ENCODE measurements around the gene CDK6. TPM values are rescaled to one million over a fixed set of nuclear protein-coding genes. Genes with fewer than 3 reads are reported as not detected.

Gene CDK6
- total and polyA plus RNA-seq, 10 of the 15 experiments (the other 5 are each of a cell fraction or from before 2014, with no cell fraction given): 8.0 to 118 (median 45.8) TPM

- no peak for ATAC-seq
- in situ Hi-C loops (cut with MboI): no loop called here
- Histone ChIP-seq H3K27me3 (replicated peaks in 1 of 2; ENCODE audit: control insufficient read depth in 2 of 2, insufficient read depth in 2 of 2, low read length in 1 of 2) (no peaks in the 10 kb centered on the region), H3K36me3 (ENCODE audit: control insufficient read depth in 2 of 2, insufficient read depth in 2 of 2, low read length in 1 of 2) (peaks cover 8 to 9% of the 10 kb centered on the region in 2 experiments), H3K4me2 (ENCODE audit: control insufficient read depth, insufficient read depth) (no peak overlapping the region), H3K9me3 (replicated peaks; ENCODE audit: control insufficient read depth, insufficient read depth, low read length) (no peaks in the 10 kb centered on the region), H3K4me3 (no peak overlapping the region), H3K79me2 (ENCODE audit: control insufficient read depth, insufficient read depth, low read length) (peaks cover 10% of the 10 kb centered on the region), H2AFZ (ENCODE audit: control insufficient read depth, low read depth, low read length) (no peak overlapping the region), H3K4me1 (ENCODE audit: control insufficient read depth, insufficient read depth, low read length) (peaks cover 31% of the 10 kb centered on the region), H3K9ac (ENCODE audit: control insufficient read depth, insufficient read depth, low read length) (no peak overlapping the region), H3K27ac (ENCODE audit: control insufficient read depth, insufficient read depth) (peak overlapping the region; percentile 19; the same call in 1 of the 2 replicates), H4K20me1 (ENCODE audit: control insufficient read depth, insufficient read depth) (no peaks in the 10 kb centered on the region)
- POLR2A ChIA-PET: interaction anchor here (0.8 to 1.1 kb wide), 2 partner anchors 9 to 90 kb away, joined by 3 to 4 read pairs; no protein-coding TSS in a partner anchor
- BruUV-seq (replicated peaks): no TSS peak
- SMC1A ChIA-PET (ENCODE audit: uncharacterized antibody, unreplicated experiment): interaction anchor here (0.7 to 4.3 kb wide), 16 partner anchors 9 to 109 kb away, joined by 3 to 33 read pairs (median 4); no protein-coding TSS in a partner anchor
- FAIRE-seq: no peak
- DNase-seq (ENCODE audit: low read depth, low spot score): no peak
- RAD21 ChIA-PET (ENCODE audit: unreplicated experiment): interaction anchor here (0.6 to 2.8 kb wide), 9 partner anchors 9 to 109 kb away, joined by 3 to 21 read pairs (median 4); no protein-coding TSS in a partner anchor
- intact Hi-C loops (cut with micrococcal nuclease; ENCODE audit: unreplicated experiment): no loop called here
- TF ChIP-seq KDM1A (IDR thresholded peaks at IDR 0.05; ENCODE audit: borderline replicate concordance): no peak
- TF ChIP-seq CHD4 (IDR thresholded peaks at IDR 0.05): no peak
- TF ChIP-seq, protein P1, sequence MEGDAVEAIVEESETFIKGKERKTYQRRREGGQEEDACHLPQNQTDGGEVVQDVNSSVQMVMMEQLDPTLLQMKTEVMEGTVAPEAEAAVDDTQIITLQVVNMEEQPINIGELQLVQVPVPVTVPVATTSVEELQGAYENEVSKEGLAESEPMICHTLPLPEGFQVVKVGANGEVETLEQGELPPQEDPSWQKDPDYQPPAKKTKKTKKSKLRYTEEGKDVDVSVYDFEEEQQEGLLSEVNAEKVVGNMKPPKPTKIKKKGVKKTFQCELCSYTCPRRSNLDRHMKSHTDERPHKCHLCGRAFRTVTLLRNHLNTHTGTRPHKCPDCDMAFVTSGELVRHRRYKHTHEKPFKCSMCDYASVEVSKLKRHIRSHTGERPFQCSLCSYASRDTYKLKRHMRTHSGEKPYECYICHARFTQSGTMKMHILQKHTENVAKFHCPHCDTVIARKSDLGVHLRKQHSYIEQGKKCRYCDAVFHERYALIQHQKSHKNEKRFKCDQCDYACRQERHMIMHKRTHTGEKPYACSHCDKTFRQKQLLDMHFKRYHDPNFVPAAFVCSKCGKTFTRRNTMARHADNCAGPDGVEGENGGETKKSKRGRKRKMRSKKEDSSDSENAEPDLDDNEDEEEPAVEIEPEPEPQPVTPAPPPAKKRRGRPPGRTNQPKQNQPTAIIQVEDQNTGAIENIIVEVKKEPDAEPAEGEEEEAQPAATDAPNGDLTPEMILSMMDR (IDR thresholded peaks at IDR 0.05 in 2 of 3, conservative IDR thresholded peaks at IDR 0.05 in 1 of 3; ENCODE audit: control insufficient read depth in 2 of 3, extremely low read depth in 1 of 3, insufficient read depth in 1 of 3, low read depth in 3 of 3, low read length in 3 of 3): no peak
- TF ChIP-seq JUNB (IDR thresholded peaks at IDR 0.05): peak; percentile 74
- TF ChIP-seq IRF4 (IDR thresholded peaks at IDR 0.05; ENCODE audit: low read depth, low read length): peak; percentile 64; the same call in 1 of the 2 replicates
- 0 out of 2 replicates have a peak, but pooled peaks have one; percentile 10 for TF ChIP-seq CREM (IDR thresholded peaks at IDR 0.05; ENCODE audit: low read depth)
- CTCF ChIA-PET: interaction anchor here (0.6 to 2.9 kb wide), 8 partner anchors 9 to 288 kb away, joined by 3 to 21 read pairs (median 4); no protein-coding TSS in a partner anchor
- WGBS (ENCODE audit: insufficient coverage, insufficient replicate concordance, low lambda C conversion rate, missing lambda C conversion rate): 100% methylated on average over 1 of the region's 1 CpG
Observed at GRCh38 chr7:92722541-92722940, 113.8 kb downstream of the CDK6 start.

Measured in GM12878 (cell line).